Medulla oblongata (tissue), 1 donor: ENCODE results near the gene THOC5.
"Not testable (repeated sequence)": the region's sequence is repeated elsewhere in the genome, so short reads cannot be mapped to it uniquely, and the experiment has no call there.

ENCODE experiments used
- DNase-seq: peaks from one replicate; pipeline ENCODE4 v3.0.0-alpha.2; 2015; ENCODE audit errors: extremely low spot score

THOC5 gene

DNA sequence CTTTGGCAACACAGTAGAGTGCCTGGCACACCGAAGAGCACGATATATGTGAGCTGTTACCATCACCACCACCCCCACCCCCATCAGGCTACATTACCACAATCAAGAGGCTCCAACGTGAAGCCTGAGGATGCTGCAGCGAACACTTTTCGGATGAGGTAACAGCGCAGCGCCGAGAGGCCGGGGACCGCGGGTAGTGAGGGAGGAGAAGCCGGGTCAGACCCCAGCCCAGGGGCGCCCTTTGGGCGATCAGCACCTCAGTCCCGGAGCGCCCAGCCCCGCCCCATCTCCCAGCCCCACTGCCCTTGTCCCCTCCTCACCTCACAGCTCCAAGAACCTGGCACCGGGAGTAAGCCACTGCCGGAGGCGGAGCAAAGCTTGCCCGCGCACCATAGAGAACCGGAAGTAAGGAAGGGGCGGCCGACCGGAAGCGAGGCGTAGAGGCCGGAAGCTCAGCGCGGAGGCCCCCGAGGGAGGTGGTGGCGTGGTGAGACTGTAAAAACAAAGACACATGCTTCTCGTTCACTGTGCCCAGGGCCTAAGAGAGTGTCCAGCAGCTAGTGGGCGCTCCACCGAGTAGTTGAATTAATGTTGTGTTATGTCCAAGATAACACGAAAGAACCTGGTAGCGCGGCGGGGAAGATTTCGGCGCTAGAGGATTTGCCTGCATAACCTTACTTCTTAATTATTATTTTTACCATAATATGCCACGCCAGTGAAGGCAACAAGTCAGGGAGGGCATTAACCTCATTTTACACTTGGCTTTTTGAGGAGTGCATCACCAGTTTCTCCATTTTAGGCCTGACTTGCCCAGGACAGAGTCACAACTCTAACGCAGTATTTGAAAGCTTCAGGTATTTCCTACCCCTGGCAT lies at the start of gene THOC5:
THOC5 (minus strand) TSS at position 407 of the 874 bp plus-strand sequence. CDS start 4,610 bp downstream, outside the sequence.
- DNase-seq, result peak; percentile 98

DNA sequence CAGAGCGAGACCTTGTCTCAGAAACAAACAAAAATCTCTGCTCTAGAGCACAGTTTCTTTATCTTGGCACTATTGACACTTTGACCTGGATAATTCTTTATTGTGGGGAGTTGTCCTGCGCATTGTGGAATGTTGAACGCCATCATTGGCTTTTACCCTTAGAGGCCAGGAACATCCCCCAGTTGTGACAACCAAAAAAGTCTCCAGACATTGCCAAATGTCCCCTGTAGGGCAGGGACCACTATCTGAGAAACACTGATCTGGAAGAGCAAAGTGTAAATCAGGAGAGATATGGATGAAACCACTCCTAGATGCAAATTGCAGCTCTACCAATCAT lies 45.1 kb upstream of the THOC5 start:
- no peak for DNase-seq

DNA sequence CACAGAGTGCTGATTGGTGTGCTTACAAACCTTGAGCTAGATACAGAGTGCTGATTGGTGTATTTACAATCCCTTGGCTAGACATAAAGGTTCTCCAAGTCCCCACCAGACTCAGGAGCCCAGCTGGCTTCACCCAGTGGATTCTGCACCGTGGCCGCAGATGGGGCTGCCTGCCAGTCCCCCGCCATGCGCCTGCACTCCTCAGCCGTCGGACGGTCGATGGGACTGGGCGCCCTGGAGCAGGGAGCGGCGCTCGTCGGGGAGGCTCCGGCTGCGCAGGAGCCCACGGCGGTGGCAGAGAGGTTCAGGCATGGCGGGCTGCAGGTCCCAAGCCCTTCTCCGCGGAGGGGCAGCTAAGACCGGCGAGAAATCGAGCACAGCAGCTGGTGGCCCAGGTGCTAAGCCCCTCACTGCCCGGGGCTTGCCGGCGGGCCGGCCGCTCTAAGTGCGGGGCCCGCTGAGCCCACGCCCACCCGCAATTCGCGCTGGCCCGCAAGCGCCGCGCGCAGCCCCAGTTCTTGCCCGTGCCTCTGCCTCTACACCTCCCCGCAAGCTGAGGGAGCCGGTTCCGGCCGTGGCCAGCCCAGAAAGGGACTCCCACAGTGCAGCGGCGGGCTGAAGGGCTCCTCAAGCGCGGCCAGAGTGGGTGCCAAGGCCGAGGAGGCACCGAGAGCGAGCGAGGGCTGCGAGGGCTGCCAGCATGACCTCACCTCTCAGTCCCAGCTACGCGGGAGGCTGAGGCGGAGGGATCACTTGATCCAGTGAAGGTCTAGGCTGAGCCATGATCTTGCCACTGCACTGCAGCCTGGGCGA lies 44.5 kb upstream of the THOC5 start:
- DNase-seq, result not testable (repeated sequence)

DNA sequence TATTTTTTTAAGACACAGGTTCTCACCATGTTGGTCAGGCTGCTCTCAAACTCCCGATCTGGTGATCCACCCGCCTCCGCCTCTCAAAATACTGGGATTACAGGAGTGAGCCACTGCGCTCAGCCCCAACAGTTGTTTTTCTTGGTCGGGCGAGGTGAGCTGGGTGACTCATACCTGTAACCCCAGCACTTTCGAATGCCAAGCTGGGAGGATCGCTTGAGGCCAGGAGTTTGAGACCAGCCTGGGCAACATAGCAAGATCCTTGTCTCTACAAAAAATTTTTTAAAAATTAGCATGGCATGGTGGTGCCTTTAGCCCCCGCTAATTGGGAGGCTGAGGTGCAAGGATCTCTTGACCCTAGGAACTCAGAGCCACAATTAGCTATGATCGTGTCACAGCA lies 42.9 kb upstream of the THOC5 start:
- no peak for DNase-seq

DNA sequence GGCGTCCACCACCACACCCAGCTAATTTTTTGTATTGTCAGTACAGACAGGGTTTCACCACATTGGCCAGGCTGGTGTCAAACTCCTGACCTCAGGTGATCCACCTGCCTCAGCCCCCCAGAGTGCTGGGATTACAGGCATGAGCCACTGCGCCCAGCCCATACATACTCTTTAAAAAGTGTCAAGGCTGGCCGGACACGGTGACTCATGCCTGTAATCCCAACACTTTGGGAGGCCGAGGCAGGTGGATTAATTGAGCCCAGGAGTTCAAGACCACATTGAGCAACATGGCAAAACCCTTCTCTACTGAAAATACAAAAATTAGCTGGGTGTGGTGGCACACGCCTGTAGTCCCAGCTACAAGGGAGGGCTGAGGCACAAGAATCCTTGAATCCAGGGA lies 40.9 kb upstream of the THOC5 start:
- not testable (repeated sequence) for DNase-seq

DNA sequence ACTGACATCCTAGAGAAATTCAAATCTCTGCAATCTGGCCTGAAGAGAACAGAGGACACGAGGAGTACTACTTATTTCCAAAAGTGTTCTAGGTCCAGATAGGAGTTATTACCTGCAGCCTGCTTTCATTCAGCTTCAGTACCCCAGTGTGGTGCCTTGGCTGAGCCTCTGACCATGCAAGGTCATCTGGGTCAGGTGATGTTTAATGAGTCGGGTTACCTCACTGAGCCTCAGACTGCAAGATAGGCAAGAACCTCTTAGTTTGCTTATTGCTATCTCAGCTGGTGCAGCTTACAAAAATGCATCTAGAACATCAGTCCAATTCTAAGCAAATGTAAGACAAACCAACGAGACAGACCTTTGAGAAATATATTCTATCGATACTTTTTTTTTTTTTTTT lies 40.4 kb upstream of the THOC5 start:
- no peak for DNase-seq

DNA sequence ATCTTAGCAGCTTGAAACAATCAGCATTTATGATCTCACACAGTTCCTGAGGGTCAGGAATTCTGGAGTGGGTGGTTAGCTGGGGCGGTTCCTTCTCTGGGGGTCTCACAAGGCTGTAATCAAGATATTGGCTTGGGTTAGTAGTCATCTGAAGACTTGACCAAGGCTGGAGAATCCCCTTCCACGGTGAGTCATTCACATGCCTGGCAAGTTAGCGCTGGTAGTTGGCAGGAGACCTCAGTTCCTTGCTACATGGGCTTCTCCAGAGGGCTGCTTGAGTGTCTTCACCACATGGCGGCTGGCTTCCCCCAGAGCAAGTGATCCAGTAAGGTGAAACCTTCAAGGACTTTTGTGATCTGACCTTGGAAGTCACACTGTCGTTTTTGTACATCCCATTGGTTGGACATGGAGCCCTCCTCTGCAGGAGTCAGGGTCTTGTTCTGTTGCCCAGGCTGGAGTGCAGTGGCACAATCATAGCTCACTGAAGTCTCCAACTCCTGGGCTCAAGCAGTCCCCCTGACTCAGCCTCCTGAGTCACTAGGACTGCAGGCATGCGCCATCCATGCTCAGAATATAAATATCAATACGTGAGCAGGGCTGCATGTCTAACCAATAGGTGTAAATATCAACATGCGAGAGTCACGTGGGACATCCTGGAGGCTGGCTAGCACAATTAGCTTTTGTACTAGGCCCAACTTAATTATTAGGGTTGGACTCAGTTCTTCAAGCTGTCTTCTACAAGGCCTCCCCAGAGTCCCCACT lies 34.6 kb upstream of the THOC5 start:
- DNase-seq, result no peak

DNA sequence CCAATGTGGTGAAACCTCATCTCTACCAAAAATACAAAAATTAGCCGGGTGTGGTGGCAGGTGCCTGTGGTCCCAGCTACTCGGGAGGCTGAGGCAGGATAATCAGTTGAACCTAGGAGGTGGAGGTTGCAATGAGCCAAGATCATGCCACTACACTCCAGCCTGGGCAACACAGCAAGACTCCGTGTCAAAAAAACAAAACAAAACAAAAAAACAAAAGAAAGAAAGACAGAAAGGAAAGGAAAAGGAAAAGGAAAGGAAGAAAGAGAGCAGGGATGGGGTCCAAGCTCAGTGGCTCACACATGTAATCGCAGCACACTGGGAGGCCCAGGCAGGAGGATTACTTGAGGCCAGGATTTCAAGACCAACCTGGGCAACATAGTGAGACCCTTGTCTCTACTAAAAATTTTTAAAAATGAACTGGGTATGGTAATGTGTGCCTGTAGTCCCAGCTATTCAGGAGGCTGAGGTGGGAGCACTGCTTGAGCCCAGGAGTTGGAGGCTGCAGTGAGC lies 32.7 kb upstream of the THOC5 start:
- not testable (repeated sequence) for DNase-seq

DNA sequence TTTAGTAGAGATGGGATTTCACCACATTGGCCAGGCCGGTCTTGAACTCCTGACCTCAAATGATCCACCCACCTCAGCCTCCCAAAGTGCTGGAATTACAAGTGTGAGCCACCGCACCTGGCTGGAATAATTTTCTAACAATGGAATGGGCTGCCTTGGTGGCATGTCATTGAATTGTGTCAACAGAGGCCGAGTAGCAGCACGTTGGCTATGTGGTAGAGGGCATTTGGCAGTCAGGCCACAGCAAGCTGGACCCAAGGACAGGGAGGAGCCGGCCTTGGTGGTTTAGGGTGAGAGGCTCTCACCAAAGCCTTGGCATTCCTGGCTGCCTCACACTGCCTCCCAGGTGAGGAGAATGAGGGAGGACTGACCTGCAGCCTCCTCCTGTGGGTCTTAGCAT lies 31.4 kb upstream of the THOC5 start:
- no peak for DNase-seq

DNA sequence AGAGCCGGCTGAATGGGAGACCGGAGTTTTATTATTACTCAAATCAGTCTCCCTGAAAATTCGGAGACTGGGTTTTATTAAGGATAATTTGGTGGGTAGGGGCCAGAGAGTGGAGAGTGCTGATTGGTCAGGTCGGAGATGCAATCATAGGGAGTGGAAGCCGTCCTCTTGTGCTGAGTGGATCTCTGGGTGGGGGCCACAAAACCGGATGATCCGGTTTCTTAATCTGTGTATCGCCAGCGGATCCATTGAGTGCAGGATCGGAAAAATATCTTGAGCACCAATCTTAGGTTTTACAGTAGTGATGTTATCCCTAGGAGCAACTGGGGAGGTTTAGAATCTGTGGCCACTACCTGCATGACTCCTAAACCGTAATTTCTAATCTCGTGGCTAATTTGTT lies 28.2 kb upstream of the THOC5 start:
- DNase-seq, result no peak

DNA sequence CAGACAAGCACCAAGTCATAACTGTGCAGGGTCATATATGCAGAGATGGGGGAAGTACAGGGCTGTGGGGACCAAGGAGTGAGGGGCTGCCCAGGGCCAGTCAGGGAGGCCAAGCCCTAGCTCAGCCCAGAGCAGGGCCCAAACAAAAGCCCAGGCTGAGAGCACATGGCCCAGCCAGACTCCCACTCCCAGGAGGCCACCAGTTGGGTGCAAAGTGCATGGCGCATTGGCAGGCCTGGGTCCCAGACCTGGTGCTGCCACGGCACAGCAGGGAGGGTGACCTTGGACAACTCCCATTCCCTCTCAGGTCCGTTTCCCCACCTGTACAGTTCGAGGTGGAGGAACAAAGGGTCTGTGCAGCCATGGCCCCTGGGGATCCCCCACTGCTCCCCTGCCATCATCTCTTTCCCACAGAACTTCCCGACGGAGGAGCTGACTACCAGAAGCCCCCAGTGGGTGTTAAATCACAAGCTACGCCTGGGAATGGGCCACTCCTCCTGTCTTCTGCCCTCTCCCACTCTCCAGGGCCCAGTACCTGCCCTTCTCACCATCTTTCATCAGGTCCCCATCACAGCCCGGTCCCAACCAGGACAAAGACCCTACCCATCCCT lies 26.7 kb upstream of the THOC5 start:
- no peak for DNase-seq

DNA sequence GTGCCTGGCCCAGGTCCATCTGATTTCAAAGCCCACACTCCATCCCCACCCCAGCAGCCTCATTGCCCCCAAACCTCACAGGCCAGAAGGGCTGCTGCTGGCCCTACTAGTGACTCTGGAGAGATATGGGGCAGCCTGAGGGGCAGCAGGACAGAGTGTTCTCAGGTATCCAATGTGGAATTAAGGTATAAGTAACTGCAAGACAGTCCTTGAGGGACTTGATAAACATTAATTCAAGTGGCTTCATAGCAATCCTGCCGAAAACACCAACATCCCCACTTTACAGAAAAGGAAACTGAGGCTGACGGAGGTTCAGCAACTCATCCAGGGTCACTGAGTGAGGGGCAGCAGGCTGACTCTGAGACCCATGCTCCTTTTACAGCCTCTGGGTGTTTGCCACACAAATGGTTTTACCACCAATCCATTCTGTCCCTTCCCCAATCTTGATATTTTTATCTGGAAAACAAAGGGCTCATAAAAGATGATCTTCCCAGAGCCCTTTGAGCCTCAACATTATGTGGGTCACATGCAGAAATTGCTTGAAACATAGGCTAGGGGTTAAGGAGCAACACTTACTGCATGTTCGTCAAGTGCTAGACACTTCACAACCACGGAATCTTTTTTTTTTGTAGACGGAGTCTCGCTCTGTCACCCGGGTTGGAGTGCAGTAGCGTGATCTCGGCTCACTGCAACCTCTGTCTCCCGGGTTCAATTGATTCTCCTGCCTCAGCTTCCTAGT lies 25.1 kb upstream of the THOC5 start:
- DNase-seq, result no peak

DNA sequence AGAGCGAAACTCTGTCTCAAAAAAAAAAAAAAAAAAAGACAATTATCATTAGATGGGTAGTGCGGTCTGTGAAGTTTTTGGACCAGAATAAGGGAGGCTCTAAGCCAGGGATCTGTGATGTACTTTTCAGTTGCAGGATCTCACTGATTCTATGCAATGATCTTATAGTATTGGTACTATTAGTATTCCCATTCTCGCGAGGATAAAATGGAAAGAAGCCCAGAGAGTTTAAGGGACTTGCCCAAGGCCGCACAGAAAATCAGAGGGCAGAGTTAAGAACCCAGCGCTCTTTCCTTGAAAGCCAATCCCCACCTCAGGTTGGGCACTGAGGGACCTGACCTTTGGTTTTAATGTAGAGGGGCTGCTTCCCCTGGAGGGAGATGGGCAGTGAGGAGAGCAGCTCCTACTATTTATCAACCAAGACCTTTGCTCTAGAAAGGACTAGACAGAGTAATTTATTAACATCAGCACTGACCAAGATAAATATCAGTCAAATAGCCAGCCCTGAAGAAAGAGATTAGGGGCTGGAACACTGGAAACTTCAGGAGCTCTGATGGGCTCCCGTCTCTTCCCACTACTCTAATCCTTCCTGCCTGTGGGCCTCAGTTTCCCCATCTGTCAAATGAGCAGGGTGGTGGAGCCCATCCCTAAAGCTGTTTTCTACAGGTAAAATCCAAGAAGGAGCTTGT lies 21.3 kb upstream of the THOC5 start:
- DNase-seq, result no peak

DNA sequence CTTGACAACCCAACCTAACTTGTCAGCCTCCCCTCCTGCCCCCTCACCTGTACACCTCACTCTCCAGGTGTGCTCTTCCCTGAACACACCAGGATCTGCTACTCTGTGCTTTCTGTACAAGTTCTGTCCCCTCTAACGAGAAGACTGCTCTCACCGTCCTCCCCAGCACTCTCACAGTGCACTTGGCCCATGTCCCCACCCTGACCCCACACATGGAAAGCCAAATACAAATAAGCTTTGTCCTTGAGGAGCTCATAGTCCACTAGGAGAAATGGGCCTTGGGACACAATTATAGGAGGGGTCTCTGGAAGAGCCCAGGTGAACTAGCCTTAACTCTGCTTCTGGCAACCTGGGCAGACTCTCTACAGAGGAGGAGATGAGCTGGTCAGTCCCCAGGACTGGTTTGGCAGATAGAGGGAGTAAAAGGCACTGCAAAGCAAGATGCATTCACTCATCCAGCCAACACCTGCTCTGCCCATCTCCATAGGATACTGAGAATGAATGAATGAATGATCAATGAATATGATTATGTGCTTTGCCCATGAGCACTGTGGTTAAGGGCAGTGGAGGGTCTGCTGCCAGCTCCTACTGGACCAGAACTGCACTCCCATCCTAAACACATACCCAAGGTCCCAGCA lies 17.5 kb upstream of the THOC5 start:
- DNase-seq, result no peak

DNA sequence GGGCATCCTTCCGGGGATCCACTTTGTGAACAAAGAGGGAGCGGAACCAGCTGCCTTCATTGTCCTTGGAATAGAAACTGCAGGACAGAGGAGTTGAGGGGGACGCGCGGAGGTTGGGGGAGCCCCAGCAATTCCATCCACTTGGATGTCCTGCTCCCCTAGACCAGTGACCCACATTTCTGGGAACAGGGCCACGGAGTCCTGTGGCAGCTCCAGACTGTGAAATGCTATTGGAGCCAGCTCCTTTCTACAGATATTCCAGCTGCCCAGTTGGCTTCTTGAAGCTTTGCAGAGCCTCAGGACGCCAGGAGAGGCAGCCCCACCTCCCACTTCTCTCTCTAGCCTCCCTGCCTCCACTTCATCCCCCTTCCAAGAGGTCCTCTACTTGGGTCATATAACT lies 16.9 kb upstream of the THOC5 start:
- DNase-seq, result peak; percentile 56

DNA sequence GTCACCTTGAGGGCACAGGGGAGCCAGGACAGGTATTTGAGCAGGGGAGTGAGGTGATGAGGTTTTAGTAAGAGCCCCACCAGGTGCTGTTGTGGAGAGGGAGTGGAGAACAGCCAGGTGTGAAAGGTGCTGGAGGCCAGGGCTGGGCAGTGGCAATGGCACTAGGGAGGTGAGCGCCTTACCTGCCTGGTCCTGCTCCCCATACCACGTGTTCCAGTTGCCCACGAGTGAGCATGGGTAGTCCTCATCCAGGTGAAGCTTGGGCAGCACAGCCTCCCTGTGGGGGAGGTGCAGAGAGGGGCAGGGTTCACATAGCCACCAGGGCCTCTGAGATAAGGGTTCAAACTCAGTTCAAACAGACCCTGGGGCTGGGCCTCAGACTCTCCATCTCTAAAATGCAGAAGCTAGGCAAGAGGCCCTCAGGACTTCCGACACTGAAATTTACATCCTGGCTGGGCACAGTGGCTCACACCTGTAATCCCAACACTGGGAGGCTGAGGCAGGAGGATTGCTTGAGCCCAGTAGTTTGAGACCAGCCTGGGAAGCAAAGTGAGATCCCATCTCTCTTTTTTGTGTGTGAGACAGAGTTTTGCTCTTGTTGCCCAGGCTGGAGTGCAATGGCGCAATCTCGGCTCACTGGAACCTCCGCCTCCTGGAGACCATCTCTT lies 15.6 kb upstream of the THOC5 start:
- DNase-seq, result no peak

DNA sequence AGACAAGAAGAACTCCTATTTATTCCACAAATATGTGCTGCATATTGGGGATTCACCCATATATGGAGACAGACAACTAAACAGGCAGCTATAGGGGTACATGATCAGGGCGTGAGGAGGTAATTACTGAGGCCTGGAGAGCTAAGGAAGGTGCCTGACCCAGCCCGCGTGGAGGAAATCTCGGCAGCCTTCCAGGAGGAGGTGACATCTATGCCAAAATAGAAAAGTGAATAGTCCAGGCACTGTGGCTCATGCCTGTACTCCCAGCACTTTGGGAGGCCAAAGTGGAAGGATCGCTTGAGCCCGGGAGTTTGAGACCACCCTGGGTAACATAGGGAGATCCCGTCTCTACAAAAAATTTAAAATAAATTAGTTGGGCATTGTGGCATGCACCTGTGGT lies 13.8 kb upstream of the THOC5 start:
- no peak for DNase-seq

DNA sequence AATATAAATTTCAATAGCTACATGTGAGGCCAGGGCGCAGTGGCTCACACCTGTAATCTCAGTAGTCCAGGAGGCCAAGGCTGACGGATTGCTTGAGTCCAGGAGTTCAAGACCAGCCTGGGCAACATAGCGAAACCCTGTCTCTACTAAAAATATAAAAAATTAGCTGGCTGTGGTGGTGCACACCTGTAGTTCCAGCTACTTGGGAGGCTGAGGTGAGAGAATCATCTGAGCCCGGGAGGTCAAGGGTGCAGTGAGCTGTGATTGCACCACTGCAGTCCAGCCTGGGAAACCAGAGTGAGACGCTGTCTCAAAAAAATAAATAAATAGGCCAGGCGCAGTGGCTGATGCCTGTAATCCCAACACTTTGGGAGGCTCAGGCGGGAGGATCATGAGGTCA lies 13.0 kb upstream of the THOC5 start:
- not testable (repeated sequence) for DNase-seq
